ENCODE results near the gene AASDHPPT.

DNA sequence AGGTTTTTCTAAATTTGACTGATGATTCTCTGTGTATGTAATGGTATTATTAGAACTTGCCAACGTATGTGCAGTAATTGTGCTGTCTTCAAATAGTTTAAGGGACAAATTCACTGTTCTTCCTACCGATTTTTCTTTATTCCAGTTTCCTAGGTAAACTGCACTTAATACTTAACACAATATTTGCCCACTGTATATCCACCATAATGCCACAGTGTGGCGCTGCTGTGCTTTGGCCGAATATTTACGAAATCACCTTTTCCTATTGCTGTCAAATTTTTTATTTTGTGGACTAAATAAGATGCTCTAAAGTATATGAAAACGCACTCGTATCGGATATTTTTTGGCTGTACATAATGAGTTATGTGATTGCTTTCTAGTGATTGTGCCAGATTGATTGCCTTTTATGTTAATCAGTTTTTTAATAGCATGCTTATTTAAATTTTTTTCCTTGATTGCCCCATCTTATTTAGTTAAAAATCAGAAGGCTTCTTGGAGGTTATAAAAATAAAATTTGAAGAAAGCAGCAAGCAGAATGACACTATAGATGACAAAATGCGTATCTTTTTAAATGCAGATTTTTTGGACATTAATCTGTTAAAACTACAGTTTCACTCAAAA, 10.5 kb downstream of the AASDHPPT start:
- TF ChIP-seq CTCF (IDR thresholded peaks at IDR 0.05) (peak; percentile 50 to 84 (median 76)), POLR2A (IDR thresholded peaks at IDR 0.05) (no peak)

All from thyroid gland (tissue), 4 donors.